ENCODE data around the gene MCTP2.

The MCTP2 gene

DNA sequence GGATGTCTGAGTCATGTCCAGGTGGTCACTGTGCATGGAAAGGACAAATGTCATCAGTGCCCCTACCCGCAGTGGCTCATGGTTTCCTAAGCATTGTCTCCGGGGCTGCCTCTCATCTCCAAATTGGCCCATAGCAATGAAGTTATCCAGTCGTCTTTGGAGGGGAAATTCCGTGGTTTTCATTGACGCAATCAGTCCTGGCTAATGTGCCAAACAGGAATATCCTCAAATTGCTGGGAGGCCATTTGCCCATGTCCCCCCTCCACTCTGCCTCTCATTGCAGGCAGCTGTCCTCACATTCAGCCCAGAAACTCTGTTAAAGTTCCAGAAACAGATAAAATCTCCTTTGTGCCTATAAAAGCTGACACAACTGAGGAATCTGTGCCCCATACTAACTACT lies 81.6 kb downstream of the MCTP2 start:
- DNase-seq = no peak

- no peak for DNase-seq
Observed at GRCh38 chr15:94314639-94315038, 83.3 kb downstream of the MCTP2 start.

- DNase-seq = no peak
Observed at GRCh38 chr15:94317211-94317610, 85.8 kb downstream of the MCTP2 start.

- DNase-seq = no peak
Observed at GRCh38 chr15:94322141-94322540, 90.8 kb downstream of the MCTP2 start.

GRCh38 chr15:94323076-94323475 lies 91.7 kb downstream of the MCTP2 start:
- no peak for DNase-seq

- no peak for DNase-seq
Observed at GRCh38 chr15:94324117-94324826, 92.9 kb downstream of the MCTP2 start.

GRCh38 chr15:94324835-94325767 lies 93.7 kb downstream of the MCTP2 start:
- no peak for DNase-seq

DNA sequence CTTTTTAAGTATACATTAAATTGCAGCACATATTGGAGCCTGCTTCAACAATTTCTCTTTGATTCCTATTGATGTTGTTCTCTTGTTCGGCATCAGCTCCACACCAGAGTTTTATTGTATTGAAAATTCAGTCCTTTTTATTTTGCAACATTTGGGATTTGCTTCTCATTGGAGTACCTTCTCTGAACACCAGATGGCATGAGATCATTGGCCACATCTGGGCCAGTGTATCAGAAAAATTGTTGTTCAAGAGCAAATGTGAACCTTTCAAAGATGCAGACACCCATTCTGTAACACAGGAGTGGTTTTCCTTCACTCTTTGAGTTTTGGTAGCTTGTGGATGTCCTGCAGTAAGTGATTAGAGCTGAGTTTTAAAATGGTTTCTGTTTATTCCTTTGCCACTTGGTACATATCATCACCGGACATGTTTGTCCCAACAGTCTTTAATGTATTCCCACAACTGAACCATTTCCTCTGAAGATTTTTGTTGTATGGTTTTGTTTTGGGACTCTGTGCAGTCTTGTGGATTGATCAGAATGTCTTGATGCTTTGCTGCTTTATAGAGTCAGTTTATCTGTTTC lies 96.1 kb downstream of the MCTP2 start:
- no peak for DNase-seq

DNA sequence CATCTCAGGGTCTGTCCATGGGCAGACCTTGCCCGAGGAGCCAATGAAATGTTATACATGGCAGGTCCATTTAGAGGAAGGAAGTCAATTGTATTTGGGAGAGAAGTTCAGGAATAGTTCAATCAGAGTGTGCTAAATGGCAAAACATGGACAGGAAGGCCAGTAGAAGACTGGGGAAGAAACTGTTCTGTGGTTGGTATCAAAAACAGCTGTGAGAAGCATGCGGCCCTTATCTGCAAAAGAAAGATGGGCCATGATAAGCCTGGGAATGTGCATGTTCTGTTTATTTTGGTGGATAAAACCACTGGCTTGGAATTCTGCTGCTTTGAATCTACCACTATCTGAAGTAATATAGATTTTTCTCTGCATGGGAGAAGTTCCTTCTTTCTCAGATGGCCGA lies 100.4 kb downstream of the MCTP2 start:
- DNase-seq = no peak

DNA sequence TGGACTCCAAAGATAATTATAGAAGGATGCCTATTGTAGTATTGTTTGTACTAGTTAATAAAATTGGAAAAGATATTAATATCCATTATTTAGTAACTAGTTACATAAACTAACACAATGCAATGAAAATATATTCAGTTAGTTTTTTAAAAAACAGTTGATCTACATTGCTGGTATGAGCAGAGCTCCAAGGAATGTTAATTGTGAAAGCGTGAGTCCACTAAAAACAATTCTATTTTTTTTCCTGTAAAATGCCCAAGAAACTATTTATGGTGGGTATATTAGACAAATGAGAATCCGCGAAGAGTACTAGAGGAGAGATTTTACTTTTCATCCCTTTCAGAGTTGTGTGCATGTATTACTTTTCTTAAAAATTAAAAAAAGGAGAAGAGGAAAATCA lies 104.3 kb downstream of the MCTP2 start:
- DNase-seq = no peak

DNA sequence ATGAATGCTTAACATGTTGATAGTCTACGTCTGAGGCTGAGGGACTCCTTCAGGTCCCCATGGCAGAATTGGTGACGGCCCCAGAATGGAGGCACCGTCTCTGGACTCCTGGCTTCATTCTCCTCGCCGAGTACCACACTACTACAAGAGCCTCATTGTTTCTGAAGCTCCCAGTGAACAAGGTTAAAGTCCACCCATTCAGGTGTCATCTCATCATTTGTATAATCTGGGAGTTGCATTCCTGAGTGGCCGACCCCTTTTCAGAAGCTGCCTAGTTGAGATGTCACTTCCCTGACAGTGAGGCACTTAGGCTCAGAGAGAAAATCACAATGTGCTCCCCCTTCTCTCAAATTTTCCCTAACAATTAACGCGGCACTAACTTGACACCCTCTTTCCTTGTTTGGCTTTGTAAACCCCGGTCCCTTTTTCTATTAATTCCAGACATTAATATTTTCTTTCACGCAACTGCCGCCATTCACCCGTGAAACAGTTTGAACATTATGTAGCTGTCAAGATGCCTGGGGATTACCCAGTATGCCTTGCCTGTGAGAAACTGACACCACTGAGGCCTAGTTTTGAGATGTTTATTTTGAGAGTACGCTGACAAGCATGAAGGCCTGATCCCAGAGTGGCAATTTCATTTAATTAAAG lies 105.6 kb downstream of the MCTP2 start:
- no peak for DNase-seq

GRCh38 chr15:94338243-94338846 lies 107.0 kb downstream of the MCTP2 start:
- DNase-seq = no peak

GRCh38 chr15:94346282-94346681 lies 114.9 kb downstream of the MCTP2 start:
- no peak for DNase-seq

DNA sequence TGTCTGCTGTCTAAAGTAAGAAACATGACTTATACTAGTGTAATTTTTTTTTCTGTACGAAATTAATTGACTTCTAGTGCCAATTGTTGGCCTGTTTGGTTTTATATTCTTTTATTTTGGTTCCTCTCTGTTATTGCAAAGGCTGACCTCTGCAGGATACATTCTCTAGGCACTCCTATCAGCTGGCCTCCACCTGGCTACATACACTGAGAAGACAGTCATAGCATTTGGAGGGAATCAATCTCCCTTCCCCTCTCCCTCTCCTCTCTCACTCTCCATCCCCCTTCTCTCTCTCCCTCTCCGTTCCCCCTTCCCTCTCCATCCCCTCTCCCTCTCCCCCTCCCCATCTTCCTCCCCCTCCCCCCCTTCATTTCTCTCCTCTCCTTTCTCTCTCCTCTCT lies 116.7 kb downstream of the MCTP2 start:
- DNase-seq = no peak

DNA sequence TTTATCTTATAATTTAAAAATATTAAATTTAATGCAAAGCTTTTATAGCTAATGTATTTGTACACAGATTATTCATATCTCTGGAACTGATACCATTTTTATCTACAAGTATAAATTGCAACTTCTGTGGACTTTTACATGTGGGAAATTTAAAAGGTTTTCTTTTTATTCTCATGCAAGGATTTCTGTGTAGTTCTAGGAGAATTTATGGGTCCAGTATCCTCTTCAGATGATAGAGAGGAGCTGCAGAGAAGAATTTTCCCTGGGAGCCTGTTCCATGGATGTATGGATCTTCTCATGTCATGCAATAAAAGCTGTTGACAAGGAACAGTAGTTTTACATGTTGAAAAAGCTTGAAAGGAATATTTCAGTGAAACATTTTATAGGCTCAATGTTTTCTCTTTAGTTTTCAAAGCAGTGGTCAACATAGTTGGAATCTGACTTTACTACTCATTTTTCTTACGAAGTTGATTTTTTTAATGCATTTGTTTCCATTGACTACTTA lies 119.7 kb downstream of the MCTP2 start:
- DNase-seq = no peak

DNA sequence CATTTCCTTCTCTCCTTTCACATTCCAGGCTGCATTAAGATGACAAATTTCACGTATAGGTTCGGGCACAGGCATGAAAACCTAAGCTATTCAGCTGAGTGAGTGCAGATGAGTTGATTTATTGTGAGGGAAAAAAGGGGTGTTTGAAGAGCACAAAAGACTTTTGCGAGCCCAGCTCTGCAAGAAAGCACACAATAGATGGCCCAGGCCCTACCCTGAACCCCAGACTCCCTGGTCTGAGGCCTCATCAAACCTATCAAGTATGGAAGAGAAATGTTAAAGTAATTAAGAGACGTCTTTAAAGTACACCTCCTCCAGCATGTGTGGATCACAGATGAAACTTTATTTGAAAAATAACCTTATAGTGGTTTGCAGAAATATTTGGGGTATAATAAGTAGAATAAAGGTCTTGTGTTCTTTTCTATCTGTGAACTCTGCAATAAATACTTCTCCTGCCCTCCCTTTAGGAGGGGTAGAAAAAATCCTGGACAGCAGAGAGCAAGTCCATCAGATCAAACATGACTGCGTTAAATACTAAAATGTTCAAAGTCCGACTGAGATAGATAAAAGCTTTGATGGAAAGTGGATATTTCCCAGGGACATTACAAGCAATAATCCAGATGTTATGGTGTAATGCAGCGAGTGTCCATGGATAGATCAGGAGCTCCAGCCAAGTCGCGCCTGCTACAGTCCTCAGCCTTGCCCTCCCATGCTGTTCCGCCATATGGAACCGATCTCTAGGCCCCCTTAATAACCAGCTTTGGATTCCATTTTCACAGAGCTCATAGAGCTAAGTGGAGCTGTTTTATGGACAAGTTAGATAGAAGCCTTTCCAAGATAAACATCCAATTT lies 121.5 kb downstream of the MCTP2 start:
- no peak for DNase-seq

GRCh38 chr15:94353488-94353820 lies 122.1 kb downstream of the MCTP2 start:
- no peak for DNase-seq

DNA sequence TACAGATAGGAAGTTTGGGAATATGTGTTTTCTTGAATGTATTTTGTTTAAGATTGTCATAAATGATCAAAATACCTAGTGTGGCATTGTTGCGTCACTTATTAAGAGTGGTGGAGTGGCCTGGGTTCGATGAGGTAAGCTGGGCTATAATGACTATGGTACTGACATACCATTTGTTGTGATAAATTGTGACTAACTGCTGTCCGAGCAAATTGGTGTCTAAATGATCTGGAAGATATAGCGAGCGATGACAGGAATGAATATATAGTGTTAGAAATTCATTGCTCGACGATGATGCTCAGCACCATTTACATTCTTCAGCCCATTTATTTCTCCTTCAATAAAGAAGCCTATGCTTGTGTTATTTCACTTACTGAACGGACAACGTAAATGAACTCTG lies 123.3 kb downstream of the MCTP2 start:
- DNase-seq = no peak

- DNase-seq = no peak
Observed at GRCh38 chr15:94359716-94360115, 128.4 kb downstream of the MCTP2 start.

DNA sequence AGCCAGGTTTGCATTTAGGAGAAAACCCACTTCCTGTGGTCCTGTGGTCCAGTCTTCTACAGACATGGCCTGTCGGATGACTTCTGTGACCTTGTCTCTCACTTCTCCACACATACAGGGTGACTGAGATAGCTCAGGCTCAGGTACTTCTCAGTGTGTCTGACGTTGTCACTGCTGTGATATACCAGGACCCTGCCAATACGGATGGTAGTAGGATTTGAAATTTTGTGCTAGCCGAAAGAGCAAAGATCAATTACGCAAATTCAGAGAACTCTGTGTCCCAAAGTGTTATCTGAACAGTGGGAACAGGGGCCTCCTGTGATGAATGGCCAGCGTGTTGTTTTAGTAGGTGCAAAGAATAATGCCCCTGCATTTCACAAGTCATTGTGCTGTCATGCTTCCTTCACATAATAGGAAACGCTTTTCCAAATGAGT lies 128.9 kb downstream of the MCTP2 start:
- DNase-seq = no peak

DNA sequence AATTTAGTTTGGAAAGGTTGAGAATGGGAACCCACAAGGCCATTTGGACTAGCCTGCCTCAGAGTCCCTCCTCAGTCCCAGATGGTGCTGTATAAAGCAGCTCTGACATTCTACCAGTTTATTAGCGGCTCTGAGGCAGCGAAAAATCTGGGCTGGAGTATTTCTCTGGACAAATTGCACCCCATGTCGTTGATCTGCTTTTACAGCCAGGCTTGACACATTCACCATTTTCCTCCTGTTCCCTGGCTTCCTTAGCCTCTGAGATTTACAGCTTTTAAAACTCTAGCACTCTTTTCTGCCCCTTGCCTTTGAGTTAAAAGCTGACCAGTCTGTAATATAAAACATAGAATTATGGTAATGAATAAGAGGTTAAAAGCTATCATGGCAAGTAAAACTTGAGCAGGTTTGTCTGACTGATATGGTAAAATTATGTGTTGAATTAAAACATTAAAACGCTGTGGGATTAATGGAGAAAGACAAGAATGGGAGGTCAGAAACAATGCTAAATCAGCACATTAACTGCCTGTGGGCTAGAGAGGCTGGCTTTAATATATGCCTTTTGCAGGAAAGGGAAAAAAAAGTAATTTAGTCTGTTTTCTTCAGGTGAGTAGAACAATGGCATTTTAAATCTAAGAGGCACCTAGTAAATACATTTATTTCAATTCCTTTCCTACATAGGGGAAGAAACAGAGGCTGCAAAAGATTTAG lies 131.2 kb downstream of the MCTP2 start:
- no peak for DNase-seq
